Right lobe of liver (tissue), 6 donors: ENCODE data around the gene C1orf105. TPM values are rescaled to one million over a fixed set of nuclear protein-coding genes. Genes with fewer than 3 reads are reported as not detected.

Source experiments
- ATAC-seq, 4 donors: fragments of 200-7000 bp; cut with Tn5 transposase; one replicate each; pipeline ENCODE4 v1.9.1; 2020; ENCODE audit warnings: mild to moderate bottlenecking in 4 of 4, moderate library complexity in 4 of 4
- DNase-seq, 3 donors: peaks; one replicate each; pipeline ENCODE4 v3.0.0-alpha.2; 2020
- H3K27ac ChIP-seq, 3 donors: fragments of 200-600 bp; one replicate each; pipeline ENCODE4 v1.8.0; 2022
- H3K27me3 ChIP-seq, 2 donors: fragments of 200-600 bp; one replicate each; pipeline ENCODE4 v1.8.0; 2022
- H3K36me3 ChIP-seq, 4 donors: fragments of 200-600 bp; sonication (generic) in 1 of 4; one replicate each; pipeline versions ENCODE4 v1.5.1 to v1.8.0; 2017 to 2022; ENCODE audit warnings: control low read depth in 1 of 4
- H3K4me1 ChIP-seq, 4 donors: fragments of 200-600 bp; sonication (generic) in 1 of 4; one replicate each; pipeline versions ENCODE4 v1.5.1 to v1.8.0; 2017 to 2022; ENCODE audit warnings: control low read depth in 1 of 4
- H3K4me3 ChIP-seq, 3 donors: fragments of 200-600 bp; one replicate each; pipeline ENCODE4 v1.8.0; 2022
- H3K9me3 ChIP-seq, 4 donors: fragments of 200-600 bp; sonication (generic) in 1 of 4; one replicate each; pipeline versions ENCODE4 v1.5.1 to v1.8.0; 2017 to 2022; ENCODE audit warnings: control low read depth in 1 of 4
- CTCF ChIP-seq, 4 donors: fragments of 200-600 bp in 3 of 4; fragments of 450-650 bp in 1 of 4; IDR thresholded peaks; one replicate each; pipeline versions ENCODE4 v1.5.1 to v1.8.0; 2016 to 2022; ENCODE audit warnings: antibody characterized with exemption in 4 of 4, mild to moderate bottlenecking in 2 of 4
- POLR2A ChIP-seq: fragments of 450-650 bp; IDR thresholded peaks from one replicate; pipeline ENCODE4 v1.6.1; 2017; ENCODE audit warnings: antibody characterized with exemption, mild to moderate bottlenecking
- WGBS: methylation state at CpG from one replicate; pipeline ENCODE4 v1.1.6; 2018; ENCODE audit warnings: low coverage, low lambda C conversion rate; ENCODE audit not compliant: insufficient coverage; ENCODE audit errors: missing lambda C conversion rate; 5-methylcytosine and 5-hydroxymethylcytosine counted together
- intact Hi-C, 2 donors: fragments of 100-400 bp; cut with DNase I; formaldehyde crosslinking; loops; one replicate each; pipeline versions ENCODE4 v1.11.2 to v1.14.1; 2022
- total RNA-seq, 6 experiments: library from RNA; depleted of rRNA in 2 of 6; stranded (reverse); fragments of >200 nt in 2 of 6; fragmentation: NEBNext Ultra II Directional in 3 of 6; extraction: Animal tissue kit (Norgen Biotek cat#: 25700) in 3 of 6; gene quantifications; one replicate each; pipeline versions ENCODE4 v1.1.0 to v1.2.4, GENCODE V29; 2016 to 2023
- donor health status: DM: no; HTN: yes; CAD: no.
- donor health status: DM: no; HTN: no; CAD: no.
- donor health status: DM: no; HTN: no; CAD: no.
- donor health status: DM: no; HTN: yes; CAD: no.
- donor health status: DM: no; HTN: yes; CAD: no.

The C1orf105 gene
- total RNA-seq, 6 experiments from 2014 or later: 0.24 to 1.3 (median 0.46) TPM; not detected in 2

- intact Hi-C loops: no loop called here
- 67% methylated on average over 1 of the region's 1 CpG for WGBS
- no peak overlapping the region for H3K27ac ChIP-seq
Observed at GRCh38 chr1:172400722-172401105, 19.8 kb upstream of the C1orf105 start.

GRCh38 chr1:172401477-172401876 is 19.0 kb upstream of the C1orf105 start:
- ATAC-seq (no peak), DNase-seq (no peak)
- H3K27me3 ChIP-seq: no peaks in the 10 kb centered on the region
- H3K36me3 ChIP-seq: no peaks in the 10 kb centered on the region
- no peak overlapping the region for H3K4me3 ChIP-seq
- no peaks in the 10 kb centered on the region for H3K4me1 ChIP-seq
- no peak overlapping the region for H3K27ac ChIP-seq
- TF ChIP-seq POLR2A (no peak), CTCF (IDR thresholded peaks at IDR 0.05) (no peak)
- intact Hi-C loops: no loop called here
- no peaks in the 10 kb centered on the region for H3K9me3 ChIP-seq

More at GRCh38 chr1:172400722-172401105, 19.8 kb upstream of the C1orf105 start:
- Histone ChIP-seq H3K4me3 (no peak overlapping the region), H3K4me1 (no peaks in the 10 kb centered on the region), H3K9me3 (no peaks in the 10 kb centered on the region), H3K27me3 (no peaks in the 10 kb centered on the region), H3K36me3 (no peaks in the 10 kb centered on the region)
- DNase-seq (no peak), ATAC-seq (no peak)
- TF ChIP-seq CTCF (IDR thresholded peaks at IDR 0.05) (no peak), POLR2A (no peak)

DNA sequence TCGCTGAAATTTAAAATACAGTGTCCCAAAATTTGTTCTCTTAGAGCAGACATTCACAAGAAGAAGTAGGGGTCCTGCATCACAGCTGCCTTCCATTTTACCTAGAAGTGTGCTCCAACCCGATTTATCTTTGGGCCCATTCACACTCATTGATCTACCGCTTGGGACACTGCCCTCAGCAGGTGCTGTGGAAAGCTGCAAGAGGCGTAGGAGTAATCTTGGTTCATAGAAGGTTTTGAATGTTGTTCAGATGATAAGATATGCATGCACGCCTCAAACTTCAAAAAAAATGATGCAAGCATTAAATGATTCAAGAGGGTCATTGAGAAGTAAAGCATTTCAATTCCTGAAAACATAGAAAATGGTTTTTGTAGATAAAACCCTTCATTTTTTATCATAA is 18.6 kb upstream of the C1orf105 start:
- WGBS: 85% methylated on average over 5 of the region's 5 CpGs
- H3K36me3 ChIP-seq: no peaks in the 10 kb centered on the region
- intact Hi-C loops: no loop called here
- TF ChIP-seq CTCF (IDR thresholded peaks at IDR 0.05) (peak in 1 of 4 donors; percentile 10), POLR2A (no peak)
- H3K4me1 ChIP-seq: no peaks in the 10 kb centered on the region
- H3K27me3 ChIP-seq: no peaks in the 10 kb centered on the region
- ATAC-seq: no peak
- H3K27ac ChIP-seq: no peak overlapping the region
- DNase-seq: no peak
- H3K4me3 ChIP-seq: no peak overlapping the region
- no peaks in the 10 kb centered on the region for H3K9me3 ChIP-seq

- H3K9me3 ChIP-seq: no peaks in the 10 kb centered on the region
- 100% methylated on average over 1 of the region's 1 CpG for WGBS
- TF ChIP-seq POLR2A: no peak
- no peak for TF ChIP-seq CTCF (IDR thresholded peaks at IDR 0.05)
- intact Hi-C loops: no loop called here
- no peak for ATAC-seq
- no peak for DNase-seq
- no peaks in the 10 kb centered on the region for H3K27me3 ChIP-seq
- no peak overlapping the region for H3K4me3 ChIP-seq
- H3K4me1 ChIP-seq: no peaks in the 10 kb centered on the region
- no peak overlapping the region for H3K27ac ChIP-seq
- H3K36me3 ChIP-seq: no peaks in the 10 kb centered on the region
Observed at GRCh38 chr1:172402878-172403569, 17.5 kb upstream of the C1orf105 start.

- no peaks in the 10 kb centered on the region for H3K27me3 ChIP-seq
- intact Hi-C loops: no loop called here
- ATAC-seq: no peak
Observed at GRCh38 chr1:172404121-172404520, 16.4 kb upstream of the C1orf105 start.

More at GRCh38 chr1:172404121-172404520, 16.4 kb upstream of the C1orf105 start:
- no peaks in the 10 kb centered on the region for H3K4me1 ChIP-seq
- no peaks in the 10 kb centered on the region for H3K9me3 ChIP-seq
- no peaks in the 10 kb centered on the region for H3K36me3 ChIP-seq
- no peak for TF ChIP-seq CTCF (IDR thresholded peaks at IDR 0.05)
- no peak for TF ChIP-seq POLR2A
- H3K4me3 ChIP-seq: no peak overlapping the region
- DNase-seq: no peak
- H3K27ac ChIP-seq: no peak overlapping the region
